Endothelial cell of hepatic sinusoid (primary cell): ENCODE measurements around the gene NECTIN1.

Source experiments
- in situ Hi-C: cut with HindIII; loops from 2 replicates; pipeline ENCODE4 v1.10.0; 2017; ENCODE audit warnings: low sequenced_read_pairs

The NECTIN1 gene

DNA sequence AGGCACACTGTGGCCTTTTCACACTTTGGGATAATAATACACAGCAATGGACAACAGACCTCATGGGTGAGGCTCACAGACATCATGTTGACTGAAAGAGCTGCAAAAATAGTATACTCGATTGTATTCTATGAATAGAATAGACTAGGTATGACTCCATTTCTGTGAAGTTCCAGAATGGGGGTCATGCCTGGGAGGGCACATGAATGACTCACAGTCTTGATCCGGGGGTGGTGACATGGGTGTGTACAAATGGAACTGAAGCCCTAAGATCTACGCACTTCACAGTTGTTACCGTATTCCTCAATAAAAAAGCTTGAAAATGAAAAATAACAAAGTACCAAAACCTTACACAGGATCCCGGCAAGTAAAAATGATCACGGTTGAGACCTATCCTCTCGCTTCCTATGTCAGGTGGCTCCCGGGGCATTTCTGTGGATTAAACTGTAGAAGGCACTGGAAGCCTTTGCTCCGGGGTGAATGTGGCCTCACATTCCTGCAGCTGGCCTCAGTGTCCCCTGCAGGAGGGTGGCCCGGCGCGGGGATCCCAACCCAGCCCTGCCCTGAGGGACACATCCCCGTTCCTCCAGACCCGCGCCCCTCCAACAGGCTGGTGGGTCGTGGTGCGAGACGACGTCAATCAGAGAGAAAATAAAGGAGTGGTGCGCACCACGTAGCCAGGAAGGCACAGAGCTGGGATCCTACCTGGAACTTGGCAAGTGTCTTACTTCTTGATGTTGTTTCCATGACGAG lies 75.9 kb downstream of the NECTIN1 start:
- in situ Hi-C loops: no loop called here

GRCh38 chr11:119651802-119652584 lies 77.0 kb downstream of the NECTIN1 start:
- in situ Hi-C loops: no loop called here

DNA sequence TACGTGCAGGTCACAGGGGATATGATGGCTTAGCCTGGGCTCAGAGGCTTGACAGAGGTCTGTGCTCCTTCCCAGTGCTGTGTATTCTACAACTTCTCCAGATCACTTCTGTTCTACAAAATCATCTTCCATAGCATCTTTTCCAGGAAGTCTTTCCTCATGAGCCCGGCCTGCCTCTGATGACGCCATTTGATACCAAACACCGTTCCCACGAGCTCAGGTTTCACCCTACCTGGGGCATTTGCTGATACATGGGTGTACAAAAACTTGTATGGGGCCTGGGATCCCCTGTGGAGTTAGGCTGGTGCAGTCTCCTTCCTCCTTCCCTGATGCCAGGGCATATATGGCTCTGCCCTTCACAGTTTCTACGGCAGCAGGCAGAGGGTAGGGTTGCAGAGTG lies 78.7 kb downstream of the NECTIN1 start:
- in situ Hi-C loops: no loop called here

- in situ Hi-C loops: no loop called here
Measured at GRCh38 chr11:119647254-119647653, 81.7 kb downstream of the NECTIN1 start.

DNA sequence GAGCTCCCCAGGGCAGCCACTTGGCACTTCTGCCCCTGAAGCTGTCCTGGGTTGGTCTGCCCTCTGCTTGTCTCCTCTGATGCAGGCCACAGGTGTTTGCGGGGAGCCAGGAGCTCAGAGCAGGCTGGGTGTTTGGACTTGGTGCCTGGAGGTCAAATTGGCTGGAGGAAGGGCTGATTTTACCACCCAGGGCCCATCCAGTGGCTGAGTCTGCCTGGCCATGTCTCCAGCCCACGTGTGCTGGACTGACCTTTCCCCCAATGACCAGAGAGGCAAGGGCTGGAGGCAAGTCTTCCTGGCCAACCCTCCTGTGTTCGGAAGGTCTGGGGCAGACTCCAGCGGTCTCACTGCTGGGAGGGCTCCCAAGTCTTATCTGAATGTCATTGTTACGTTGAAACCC lies 84.0 kb downstream of the NECTIN1 start:
- in situ Hi-C loops: no loop called here

GRCh38 chr11:119644502-119644901 lies 84.5 kb downstream of the NECTIN1 start:
- in situ Hi-C loops: no loop called here

DNA sequence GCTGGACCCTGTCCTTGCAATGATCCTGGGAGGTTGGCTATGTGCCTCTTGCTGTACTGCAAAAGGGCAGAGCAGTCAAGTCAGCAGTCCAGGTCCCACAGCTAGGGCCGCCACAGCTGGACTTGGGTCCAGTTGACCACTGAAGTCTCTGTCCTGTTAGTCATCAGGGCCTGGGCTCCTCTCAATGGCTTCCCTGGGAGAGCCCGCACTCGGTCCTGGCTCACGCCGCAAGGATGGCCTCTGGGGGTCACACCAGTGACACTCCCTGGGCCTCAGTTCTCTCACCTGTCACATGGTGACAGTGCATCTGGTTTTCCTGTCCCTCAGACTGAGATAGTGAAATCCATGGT lies 85.1 kb downstream of the NECTIN1 start:
- in situ Hi-C loops: no loop called here

DNA sequence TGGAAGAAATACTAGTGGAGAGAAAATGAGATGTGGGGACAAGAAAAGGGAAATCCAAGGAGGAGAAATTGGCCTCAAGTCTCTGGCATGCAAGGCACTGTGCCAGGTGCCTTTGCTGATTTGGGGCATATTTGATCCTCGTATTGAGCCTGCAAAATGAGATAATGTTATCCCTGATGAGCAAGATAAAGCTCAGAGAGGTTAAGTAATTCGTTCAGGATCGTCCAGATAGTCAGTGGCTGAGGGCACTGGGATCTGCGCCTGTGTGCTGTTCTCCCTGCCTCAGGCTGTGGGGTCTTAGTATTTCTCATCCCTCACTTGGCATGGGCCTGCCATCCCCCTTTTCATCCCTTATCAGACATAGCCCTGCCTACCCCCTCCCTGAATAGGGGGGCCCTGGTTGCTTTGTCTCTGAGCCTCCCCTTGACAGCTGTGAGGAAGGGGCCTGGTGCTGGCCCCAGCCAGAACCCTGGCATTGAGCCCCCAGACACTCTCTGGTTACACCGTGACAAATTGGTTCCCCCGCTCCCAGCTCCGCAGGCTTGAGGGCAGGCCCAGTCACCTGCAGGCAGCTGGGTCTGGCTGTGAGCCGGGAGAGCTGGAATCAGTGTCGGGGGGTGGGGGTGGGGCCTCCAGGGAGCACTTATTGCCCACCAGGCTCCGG lies 85.7 kb downstream of the NECTIN1 start:
- in situ Hi-C loops: no loop called here

- in situ Hi-C loops: no loop called here
Measured at GRCh38 chr11:119641983-119642745, 86.8 kb downstream of the NECTIN1 start.

GRCh38 chr11:119640541-119640940 lies 88.5 kb downstream of the NECTIN1 start:
- in situ Hi-C loops: no loop called here

DNA sequence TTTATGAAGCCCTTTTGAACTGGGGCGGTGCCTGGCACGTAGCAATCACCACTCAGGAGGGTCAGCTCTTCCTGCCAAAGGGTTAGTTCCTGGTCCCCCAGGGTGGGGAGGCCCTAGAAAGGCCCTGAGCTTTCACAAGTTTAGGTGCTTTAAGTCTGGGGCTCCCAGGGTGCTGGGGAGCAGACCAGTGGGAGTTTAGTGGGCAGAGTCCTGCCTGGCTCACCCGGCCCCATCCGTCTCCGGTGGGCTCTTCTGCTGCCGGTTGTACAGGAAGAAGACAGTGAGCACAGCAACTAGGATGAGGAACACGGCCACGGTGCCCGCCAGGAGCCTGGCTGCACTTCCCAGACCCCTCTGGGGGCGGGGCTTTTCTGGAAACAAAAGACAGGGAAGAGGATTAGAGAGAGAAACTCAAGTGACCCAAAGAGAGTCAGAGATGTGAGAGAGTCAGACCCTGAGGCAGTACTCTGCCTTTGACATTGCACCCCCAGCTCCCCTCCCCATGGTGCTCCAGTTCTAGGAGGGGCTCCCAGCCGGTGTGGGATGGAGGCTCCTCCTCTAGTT lies 89.3 kb downstream of the NECTIN1 start:
- in situ Hi-C loops: no loop called here

- in situ Hi-C loops: no loop called here
Measured at GRCh38 chr11:119638851-119639250, 90.1 kb downstream of the NECTIN1 start.

DNA sequence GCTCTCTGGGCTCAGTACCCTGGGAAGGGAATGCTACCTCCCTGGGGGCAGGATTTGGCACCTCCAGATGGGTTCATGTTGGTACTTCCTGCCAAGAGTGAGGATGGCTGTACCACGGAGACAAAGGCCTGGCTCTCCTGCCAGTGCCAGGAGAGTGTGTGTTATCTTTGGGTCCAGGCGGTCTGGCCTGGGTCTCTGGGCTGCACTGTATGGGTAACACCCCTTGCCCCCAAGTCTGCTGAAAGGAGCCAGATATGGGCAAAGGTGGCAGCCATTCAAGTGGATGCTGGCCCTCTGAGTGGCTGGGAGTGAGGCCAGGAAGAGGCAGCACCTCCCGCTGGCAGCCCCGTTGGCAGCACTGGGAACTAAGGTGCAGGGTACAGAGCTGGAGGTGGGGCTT lies 91.5 kb downstream of the NECTIN1 start:
- in situ Hi-C loops: no loop called here

DNA sequence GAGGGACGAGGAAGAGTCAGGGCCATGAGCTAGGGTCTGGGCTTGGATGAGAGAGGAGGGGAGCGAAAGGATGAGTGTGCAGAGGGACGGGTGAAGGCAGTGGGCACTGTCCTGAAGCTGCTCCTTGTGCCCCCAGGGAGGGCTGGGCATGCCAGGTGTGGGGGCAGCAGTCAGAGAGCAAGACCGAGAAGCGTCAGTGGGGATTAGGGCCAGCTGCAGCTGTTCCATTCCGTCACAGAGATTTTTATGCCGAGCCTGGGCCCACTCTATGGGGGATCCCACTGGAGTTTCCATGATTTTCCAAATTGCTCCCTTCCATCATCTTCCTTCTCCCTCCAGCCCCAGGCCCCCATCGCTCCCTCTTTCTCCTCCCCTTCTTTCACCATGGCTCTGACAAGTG lies 93.2 kb downstream of the NECTIN1 start:
- in situ Hi-C loops: no loop called here

GRCh38 chr11:119635041-119635740 lies 93.8 kb downstream of the NECTIN1 start:
- in situ Hi-C loops: no loop called here

GRCh38 chr11:119634301-119634700 lies 94.7 kb downstream of the NECTIN1 start:
- in situ Hi-C loops: no loop called here

DNA sequence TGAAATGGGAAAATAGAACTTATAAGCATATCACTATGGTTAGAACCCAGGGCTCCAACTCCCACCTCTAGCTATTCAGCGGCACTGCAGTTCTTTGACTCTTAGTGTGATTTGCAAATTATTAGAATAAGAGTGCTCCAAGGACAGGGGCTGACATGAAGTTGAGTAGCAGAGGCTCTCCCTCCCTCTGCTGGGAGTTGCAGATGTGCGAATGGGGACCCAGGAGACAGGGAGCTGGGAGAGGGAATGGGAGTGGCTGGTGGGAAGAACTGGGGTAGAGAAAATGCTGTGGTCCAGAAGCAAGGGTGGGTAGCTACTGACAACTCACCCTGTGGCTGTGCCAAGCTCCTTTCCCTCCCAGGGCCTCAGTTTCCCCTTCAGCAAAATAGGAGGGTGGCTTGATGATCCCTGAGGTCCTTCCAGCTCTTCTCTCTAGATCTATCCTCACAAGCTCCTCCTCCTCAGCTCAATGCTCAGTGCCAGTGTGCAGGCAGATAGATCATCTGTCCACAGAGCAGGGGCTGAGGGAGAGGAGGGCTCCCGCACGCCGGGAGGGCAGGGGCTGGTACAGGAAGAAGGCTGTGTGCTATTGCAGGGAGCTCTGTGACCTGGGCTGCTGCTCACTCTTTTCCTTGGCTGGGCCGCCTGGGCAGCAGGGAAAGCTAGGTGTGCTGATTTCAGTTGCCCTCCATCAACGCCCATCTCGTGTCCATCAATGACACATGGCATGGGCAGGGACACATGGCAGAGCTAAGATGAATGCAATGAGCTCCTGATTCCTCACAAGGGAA lies 99.0 kb downstream of the NECTIN1 start:
- in situ Hi-C loops: no loop called here

DNA sequence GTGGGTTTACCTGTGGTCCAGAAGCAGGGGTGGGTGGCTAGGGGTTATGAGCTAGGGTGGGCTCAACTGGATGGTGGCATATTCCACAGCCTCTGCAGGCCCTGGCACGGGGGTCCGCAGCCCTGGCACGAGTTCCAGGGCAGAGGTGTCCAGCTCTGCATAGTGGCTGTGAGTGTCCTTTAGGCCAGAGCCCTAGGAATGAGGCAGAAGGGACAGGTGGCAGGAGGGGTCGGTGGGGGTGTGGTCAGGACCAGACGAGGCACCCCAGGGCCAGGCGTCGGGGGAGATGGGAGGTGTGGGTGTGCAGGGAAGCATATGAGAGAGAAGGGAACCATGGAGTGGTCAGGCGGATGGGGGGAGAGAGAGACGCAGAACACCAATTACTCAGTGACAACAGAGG lies 99.9 kb downstream of the NECTIN1 start:
- in situ Hi-C loops: no loop called here

DNA sequence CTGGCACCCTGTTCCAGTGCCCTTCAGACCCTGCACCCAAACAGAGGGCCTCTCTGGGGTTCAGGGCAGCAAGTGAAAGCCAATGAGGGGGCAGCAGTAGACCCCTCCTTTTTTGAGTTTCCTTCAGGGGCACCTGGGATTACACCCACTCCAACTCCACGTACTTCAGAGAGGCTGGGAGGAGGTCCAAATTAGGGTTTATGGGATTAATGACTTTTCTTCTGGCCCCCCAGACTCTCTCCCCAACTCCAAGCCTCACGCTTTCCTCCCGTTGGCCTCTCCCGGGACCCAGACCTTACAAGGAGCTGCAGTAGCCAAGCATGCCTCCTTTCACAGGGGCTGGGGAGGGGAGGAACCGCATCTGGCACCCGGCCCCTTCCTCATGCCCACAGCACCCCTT lies 101.7 kb downstream of the NECTIN1 start:
- in situ Hi-C loops: no loop called here
